Transverse colon (tissue), 3 donors: ENCODE data around the gene RND3.

Experiments
- CTCF ChIP-seq, 5 experiments: fragments of 200-600 bp in 3 of 5; fragments of 450-650 bp in 2 of 5; sonication (generic) in 3 of 5; IDR thresholded peaks; 1 replicate in 2 of 5; 2 replicates in 3 of 5; pipeline ENCODE4 v1.5.1; 2016 to 2017; ENCODE audit warnings: antibody characterized with exemption in 5 of 5, inconsistent platforms in 3 of 5, mild to moderate bottlenecking in 2 of 5, moderate library complexity in 1 of 5
- EP300 ChIP-seq: sonication (generic); formaldehyde crosslinking; IDR thresholded peaks from one replicate; pipeline ENCODE4 v1.6.1; 2017; ENCODE audit warnings: antibody characterized with exemption, low read depth

GRCh38 chr2:150526827-150527226, 39.4 kb upstream of the RND3 start:
- TF ChIP-seq CTCF (IDR thresholded peaks at IDR 0.05) (no peak), EP300 (no peak)
